PC-3 (cell line): ENCODE results near the gene LGI4. TPM values are rescaled to one million over a fixed set of nuclear protein-coding genes. Genes with fewer than 3 reads are reported as not detected.

Experiments used
- ATAC-seq: fragments of 200-7000 bp; cut with Tn5 transposase; 2 replicates; pipeline ENCODE4 v1.9.1; 2020; ENCODE audit warnings: mild to moderate bottlenecking, moderate library complexity
- BruUV-seq: library from RNA; stranded (reverse); fragments of 400-500 nt; replicated peaks from 2 replicates; lab custom pipeline; 2021; lab: Mats Ljungman, UMichigan
- CTCF ChIA-PET: fragments of 300-600 bp; sonication (Branson Sonifier 250); formaldehyde crosslinking; loops from one replicate; lab custom pipeline; 2022; ENCODE audit warnings: antibody characterized with exemption; lab: Charles Lee
- POLR2A ChIA-PET: fragments of 300-600 bp; sonication (Branson Sonifier 250); formaldehyde crosslinking; loops from one replicate; lab custom pipeline; 2022; ENCODE audit warnings: antibody characterized with exemption; ENCODE audit not compliant: unreplicated experiment; lab: Charles Lee
- DNase-seq: peaks from one replicate; pipeline ENCODE4 v3.0.0-alpha.2; 2015
- H2AFZ ChIP-seq: fragments of 300-600 bp; sonication (generic); 2 replicates; pipeline ENCODE4 v1.6.0; 2016; ENCODE audit warnings: antibody characterized with exemption, low read length
- H3F3A ChIP-seq: fragments of 300-600 bp; sonication (generic); one replicate; pipeline ENCODE4 v1.6.0; 2017; ENCODE audit warnings: antibody characterized with exemption, low read length, control low read depth, mild to moderate bottlenecking; ENCODE audit not compliant: unreplicated experiment
- H3K27ac ChIP-seq: fragments of 300-600 bp; sonication (generic); 2 replicates; pipeline ENCODE4 v1.5.1; 2016; ENCODE audit warnings: mild to moderate bottlenecking, low read length
- H3K27me3 ChIP-seq: fragments of 300-600 bp; sonication (generic); 2 replicates; pipeline ENCODE4 v1.6.1; 2016; ENCODE audit warnings: low read length, mixed read lengths
- H3K36me3 ChIP-seq: fragments of 300-600 bp; sonication (generic); 2 replicates; pipeline ENCODE4 v1.6.1; 2016; ENCODE audit warnings: low read depth, mixed run types, low read length, mixed read lengths
- H3K4me1 ChIP-seq: fragments of 300-600 bp; sonication (generic); 2 replicates; pipeline ENCODE4 v1.5.1; 2016; ENCODE audit warnings: low read length; ENCODE audit not compliant: insufficient read depth
- H3K4me2 ChIP-seq: fragments of 300-600 bp; sonication (generic); 2 replicates; pipeline ENCODE4 v1.6.0; 2016; ENCODE audit warnings: low read length
- H3K4me3 ChIP-seq: fragments of 300-600 bp; sonication (generic); 2 replicates; pipeline ENCODE4 v1.5.1; 2016; ENCODE audit warnings: mild to moderate bottlenecking, low read length, mixed read lengths
- H3K79me2 ChIP-seq: fragments of 300-600 bp; sonication (generic); 2 replicates; pipeline ENCODE4 v1.6.1; 2017; ENCODE audit warnings: low read length, mixed read lengths
- H3K9ac ChIP-seq: fragments of 300-600 bp; sonication (generic); 2 replicates; pipeline ENCODE4 v1.6.0; 2016; ENCODE audit warnings: mild to moderate bottlenecking, low read length
- H3K9me2 ChIP-seq: fragments of 300-600 bp; sonication (generic); replicated peaks from 2 replicates; pipeline ENCODE4 v1.6.1; 2016; ENCODE audit warnings: mixed run types, low read length, mixed read lengths
- H3K9me3 ChIP-seq: fragments of 300-600 bp; sonication (generic); 2 replicates; pipeline ENCODE4 v1.6.1; 2016; ENCODE audit warnings: low read length, mixed read lengths
- H4K20me1 ChIP-seq: fragments of 300-600 bp; sonication (generic); 2 replicates; pipeline ENCODE4 v1.6.1; 2016; ENCODE audit warnings: low read length, mixed read lengths
- CTCF ChIP-seq: fragments of 300-600 bp; sonication (generic); conservative IDR thresholded peaks from 2 replicates; pipeline ENCODE4 v1.5.1; 2017; ENCODE audit warnings: antibody characterized with exemption, low read depth, mild to moderate bottlenecking, low read length
- EZH2 ChIP-seq: fragments of 300-600 bp; sonication (generic); IDR thresholded peaks from one replicate; pipeline ENCODE4 v1.6.1; 2017; ENCODE audit warnings: antibody characterized with exemption, mild to moderate bottlenecking, low read length; ENCODE audit not compliant: unreplicated experiment
- EZH2phosphoT487 ChIP-seq: fragments of 300-600 bp; sonication (generic); IDR thresholded peaks from 2 replicates; pipeline ENCODE4 v1.6.1; 2018; ENCODE audit warnings: mild to moderate bottlenecking, antibody characterized with exemption, low read length, borderline replicate concordance
- intact Hi-C: fragments of 100-400 bp; cut with micrococcal nuclease; formaldehyde crosslinking; loops from 2 replicates; pipeline ENCODE4 v1.9.0; 2023
- total RNA-seq: library from RNA; depleted of rRNA; stranded (reverse); fragments of >200 nt; gene quantifications from 2 replicates; pipeline ENCODE4 v1.2.3, GENCODE V29; 2014

The LGI4 gene
- total RNA-seq, 1 experiment from 2014 or later = 0.22 TPM

DNA sequence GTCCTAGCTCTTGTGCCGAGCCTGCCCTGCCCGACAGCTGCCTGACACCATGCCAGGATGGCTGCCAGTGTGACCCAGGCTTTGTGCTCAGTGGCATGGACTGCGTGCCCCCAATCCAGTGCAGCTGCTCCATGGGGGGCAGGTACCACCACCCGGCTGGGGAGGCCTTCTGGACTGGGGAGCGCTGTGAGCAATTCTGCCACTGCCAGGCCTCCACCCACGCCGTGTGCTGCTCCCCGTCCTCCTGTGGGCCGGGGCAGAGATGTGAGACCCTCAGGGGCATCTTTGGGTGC lies 28.6 kb downstream of the LGI4 start:
- H3K9me2 ChIP-seq = no peaks in the 10 kb centered on the region
- CTCF ChIA-PET = no interaction called here
- no peaks in the 10 kb centered on the region for H3K27me3 ChIP-seq
- ATAC-seq (no peak), DNase-seq (no peak)
- no peak overlapping the region for H3K9ac ChIP-seq
- H3K27ac ChIP-seq = no peak overlapping the region
- intact Hi-C loops = no loop called here
- no peak for TF ChIP-seq EZH2phosphoT487
- TF ChIP-seq CTCF = no peak
- TF ChIP-seq EZH2 = no peak
- H4K20me1 ChIP-seq = no peaks in the 10 kb centered on the region
- no TSS peak for BruUV-seq
- H3K36me3 ChIP-seq = no peaks in the 10 kb centered on the region
- no peaks in the 10 kb centered on the region for H3K79me2 ChIP-seq
- peaks cover 7% of the 10 kb centered on the region for H3K4me1 ChIP-seq
- H2AFZ ChIP-seq = no peak overlapping the region
- H3K4me2 ChIP-seq = no peak overlapping the region
- H3F3A ChIP-seq = no peaks in the 10 kb centered on the region
- POLR2A ChIA-PET = no interaction called here
- no peaks in the 10 kb centered on the region for H3K9me3 ChIP-seq
- H3K4me3 ChIP-seq = no peak overlapping the region

GRCh38 chr19:35105411-35106290 lies 29.2 kb downstream of the LGI4 start:
- H3K36me3 ChIP-seq = no peaks in the 10 kb centered on the region
- H2AFZ ChIP-seq = no peak overlapping the region
- DNase-seq = no peak
- no peak for ATAC-seq
- no peaks in the 10 kb centered on the region for H3K27me3 ChIP-seq
- no peak for TF ChIP-seq EZH2phosphoT487
- no peak for TF ChIP-seq EZH2
- ChIA-PET CTCF (no interaction called here), POLR2A (no interaction called here)
- H3K9me2 ChIP-seq = no peaks in the 10 kb centered on the region
- no peaks in the 10 kb centered on the region for H3F3A ChIP-seq
- no peaks in the 10 kb centered on the region for H3K9me3 ChIP-seq
- intact Hi-C loops = no loop called here
- no TSS peak for BruUV-seq
- H3K4me3 ChIP-seq = no peak overlapping the region
- H3K9ac ChIP-seq = no peak overlapping the region
- H4K20me1 ChIP-seq = no peaks in the 10 kb centered on the region
- H3K79me2 ChIP-seq = no peaks in the 10 kb centered on the region
- no peak overlapping the region for H3K4me2 ChIP-seq
- H3K4me1 ChIP-seq = peaks cover 7% of the 10 kb centered on the region
- H3K27ac ChIP-seq = no peak overlapping the region

DNA sequence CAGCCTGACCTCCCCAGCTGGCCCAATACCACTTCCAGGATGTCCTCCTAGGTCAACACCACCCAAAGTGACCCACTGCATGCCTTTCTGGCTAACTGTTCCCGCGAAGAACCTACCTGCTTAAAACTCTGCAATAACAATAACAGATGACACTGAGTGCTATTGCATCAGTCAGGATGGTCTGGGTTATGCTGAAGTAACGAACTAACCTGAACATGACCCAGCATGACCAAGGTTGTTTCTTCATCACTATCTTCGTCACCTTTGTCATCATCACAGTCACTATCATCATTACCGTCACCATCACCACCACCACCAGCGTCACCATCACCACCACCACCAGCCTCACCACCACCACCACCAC lies 29.8 kb downstream of the LGI4 start:
- Histone ChIP-seq H2AFZ (no peak overlapping the region), H3K4me3 (no peak overlapping the region), H3K9me3 (no peaks in the 10 kb centered on the region), H3K4me1 (peaks cover 7% of the 10 kb centered on the region), H3K4me2 (no peak overlapping the region), H4K20me1 (no peaks in the 10 kb centered on the region), H3F3A (no peaks in the 10 kb centered on the region), H3K27me3 (no peaks in the 10 kb centered on the region), H3K36me3 (no peaks in the 10 kb centered on the region), H3K9ac (no peak overlapping the region), H3K79me2 (no peaks in the 10 kb centered on the region), H3K27ac (no peak overlapping the region), H3K9me2 (no peaks in the 10 kb centered on the region)
- CTCF ChIA-PET = no interaction called here
- POLR2A ChIA-PET = no interaction called here
- no peak for ATAC-seq
- TF ChIP-seq CTCF (no peak), EZH2phosphoT487 (no peak), EZH2 (no peak)
- DNase-seq = no peak
- BruUV-seq = no TSS peak
- intact Hi-C loops = no loop called here
